ENCODE data around the gene HS3ST3A1. TPM values are rescaled to one million over a fixed set of nuclear protein-coding genes. Genes with fewer than 3 reads are reported as not detected.
A peak's percentile ranks its signal among the peaks of the same experiment; 100 is the strongest.

The HS3ST3A1 gene
- total RNA-seq, 3 donors from 2014 or later = 0.27 TPM; not detected in 2

- Mint-ChIP-seq H3K4me1 (ENCODE audit: low read depth) (no peaks in the 10 kb centered on the region), H3K4me3 (no peak overlapping the region), H3K9me3 (peaks cover 2% of the 10 kb centered on the region), H3K36me3 (ENCODE audit: insufficient read depth) (no peaks in the 10 kb centered on the region), H3K27me3 (ENCODE audit: low read depth) (peaks cover 21% of the 10 kb centered on the region)
- ATAC-seq (no peak), DNase-seq (no peak)
Observed at GRCh38 chr17:13619462-13619861, 17.7 kb upstream of the HS3ST3A1 start.

- Mint-ChIP-seq H3K4me1 (ENCODE audit: low read depth) (no peaks in the 10 kb centered on the region), H3K36me3 (ENCODE audit: insufficient read depth) (no peaks in the 10 kb centered on the region), H3K4me3 (no peak overlapping the region), H3K9me3 (peaks cover 2% of the 10 kb centered on the region), H3K27me3 (ENCODE audit: low read depth) (peaks cover 8% of the 10 kb centered on the region)
- no peak for ATAC-seq
- DNase-seq = no peak
Observed at GRCh38 chr17:13616031-13616430, 14.3 kb upstream of the HS3ST3A1 start.

GRCh38 chr17:13609941-13610340 is 8.2 kb upstream of the HS3ST3A1 start:
- no peaks in the 10 kb centered on the region for H3K36me3 Mint-ChIP-seq (ENCODE audit: insufficient read depth)
- DNase-seq (no peak), ATAC-seq (no peak)
- peaks cover 23% of the 10 kb centered on the region for H3K27me3 Mint-ChIP-seq (ENCODE audit: low read depth)
- no peaks in the 10 kb centered on the region for H3K4me1 Mint-ChIP-seq (ENCODE audit: low read depth)
- no peak overlapping the region for H3K4me3 Mint-ChIP-seq
- H3K9me3 Mint-ChIP-seq = peaks cover 2% of the 10 kb centered on the region

- DNase-seq (no peak), ATAC-seq (peak; percentile 52 to 58)
- Mint-ChIP-seq H3K9me3 (no peaks in the 10 kb centered on the region), H3K36me3 (ENCODE audit: insufficient read depth) (no peaks in the 10 kb centered on the region), H3K27me3 (ENCODE audit: low read depth) (peaks cover 54% of the 10 kb centered on the region), H3K4me3 (peak overlapping the region; percentile 9), H3K4me1 (ENCODE audit: low read depth) (peaks cover 10% of the 10 kb centered on the region)
Observed at GRCh38 chr17:13601322-13601775, 380 bp downstream of the HS3ST3A1 start.

- Mint-ChIP-seq H3K9me3 (no peaks in the 10 kb centered on the region), H3K27me3 (ENCODE audit: low read depth) (peaks cover 53% of the 10 kb centered on the region), H3K36me3 (ENCODE audit: insufficient read depth) (no peaks in the 10 kb centered on the region), H3K4me3 (no peak overlapping the region), H3K4me1 (ENCODE audit: low read depth) (peaks cover 10% of the 10 kb centered on the region)
- DNase-seq (no peak), ATAC-seq (no peak)
Observed at GRCh38 chr17:13600475-13601321, 1.0 kb downstream of the HS3ST3A1 start.

- ATAC-seq (no peak), DNase-seq (no peak)
- Mint-ChIP-seq H3K4me3 (no peak overlapping the region), H3K36me3 (ENCODE audit: insufficient read depth) (no peaks in the 10 kb centered on the region), H3K9me3 (no peaks in the 10 kb centered on the region), H3K4me1 (ENCODE audit: low read depth) (peaks cover 11% of the 10 kb centered on the region), H3K27me3 (ENCODE audit: low read depth) (peaks cover 53% of the 10 kb centered on the region)
Observed at GRCh38 chr17:13599864-13600263, 1.9 kb downstream of the HS3ST3A1 start.

GRCh38 chr17:13599168-13599577 is 2.6 kb downstream of the HS3ST3A1 start:
- Mint-ChIP-seq H3K4me3 (no peak overlapping the region), H3K27me3 (ENCODE audit: low read depth) (peaks cover 49% of the 10 kb centered on the region), H3K4me1 (ENCODE audit: low read depth) (peaks cover 12% of the 10 kb centered on the region), H3K36me3 (ENCODE audit: insufficient read depth) (no peaks in the 10 kb centered on the region), H3K9me3 (no peaks in the 10 kb centered on the region)
- no peak for ATAC-seq
- no peak for DNase-seq

GRCh38 chr17:13598353-13599167 is 3.2 kb downstream of the HS3ST3A1 start:
- no peaks in the 10 kb centered on the region for H3K36me3 Mint-ChIP-seq (ENCODE audit: insufficient read depth)
- peaks cover 45% of the 10 kb centered on the region for H3K27me3 Mint-ChIP-seq (ENCODE audit: low read depth)
- H3K4me1 Mint-ChIP-seq (ENCODE audit: low read depth) = peaks cover 12% of the 10 kb centered on the region
- DNase-seq = no peak
- no peak for ATAC-seq
- H3K4me3 Mint-ChIP-seq = no peak overlapping the region
- no peaks in the 10 kb centered on the region for H3K9me3 Mint-ChIP-seq

GRCh38 chr17:13597723-13598347 is 3.9 kb downstream of the HS3ST3A1 start:
- no peak for DNase-seq
- ATAC-seq = no peak
- H3K4me1 Mint-ChIP-seq (ENCODE audit: low read depth) = peaks cover 12% of the 10 kb centered on the region
- no peaks in the 10 kb centered on the region for H3K9me3 Mint-ChIP-seq
- peaks cover 38% of the 10 kb centered on the region for H3K27me3 Mint-ChIP-seq (ENCODE audit: low read depth)
- no peak overlapping the region for H3K4me3 Mint-ChIP-seq
- no peaks in the 10 kb centered on the region for H3K36me3 Mint-ChIP-seq (ENCODE audit: insufficient read depth)

- Mint-ChIP-seq H3K9me3 (no peaks in the 10 kb centered on the region), H3K36me3 (ENCODE audit: insufficient read depth) (no peaks in the 10 kb centered on the region), H3K27me3 (ENCODE audit: low read depth) (peaks cover 27% of the 10 kb centered on the region), H3K4me3 (no peak overlapping the region), H3K4me1 (ENCODE audit: low read depth) (peaks cover 5% of the 10 kb centered on the region)
- ATAC-seq = no peak
- DNase-seq = no peak
Observed at GRCh38 chr17:13596241-13596923, 5.3 kb downstream of the HS3ST3A1 start.

GRCh38 chr17:13595599-13595899 is 6.2 kb downstream of the HS3ST3A1 start:
- DNase-seq = no peak
- ATAC-seq = no peak
- Mint-ChIP-seq H3K36me3 (ENCODE audit: insufficient read depth) (no peaks in the 10 kb centered on the region), H3K27me3 (ENCODE audit: low read depth) (peaks cover 27% of the 10 kb centered on the region), H3K4me1 (ENCODE audit: low read depth) (peaks cover 5% of the 10 kb centered on the region), H3K4me3 (no peak overlapping the region), H3K9me3 (no peaks in the 10 kb centered on the region)

GRCh38 chr17:13594762-13595598 is 6.7 kb downstream of the HS3ST3A1 start:
- Mint-ChIP-seq H3K4me3 (no peak overlapping the region), H3K27me3 (ENCODE audit: low read depth) (peaks cover 24% of the 10 kb centered on the region), H3K9me3 (no peaks in the 10 kb centered on the region), H3K36me3 (ENCODE audit: insufficient read depth) (no peaks in the 10 kb centered on the region), H3K4me1 (ENCODE audit: low read depth) (peaks cover 4% of the 10 kb centered on the region)
- peak; percentile 70 to 76 for ATAC-seq
- DNase-seq = peak; percentile 84

GRCh38 chr17:13594310-13594709 is 7.4 kb downstream of the HS3ST3A1 start:
- DNase-seq (no peak), ATAC-seq (no peak)
- Mint-ChIP-seq H3K36me3 (ENCODE audit: insufficient read depth) (no peaks in the 10 kb centered on the region), H3K9me3 (no peaks in the 10 kb centered on the region), H3K27me3 (ENCODE audit: low read depth) (peaks cover 19% of the 10 kb centered on the region), H3K4me3 (no peak overlapping the region), H3K4me1 (ENCODE audit: low read depth) (peaks cover 3% of the 10 kb centered on the region)
